HFFc6 (cell line): Measurements from ENCODE around the gene DMRTB1. TPM values are rescaled to one million over a fixed set of nuclear protein-coding genes. Genes with fewer than 3 reads are reported as not detected.

Experiments
- DNase-seq: peaks from one replicate; pipeline ENCODE4 v3.0.0-alpha.2; 2018
- H3K27ac Mint-ChIP-seq: 2 replicates; pipeline ENCODE4 v1.8.0; 2020; ENCODE audit warnings: mild to moderate bottlenecking, mixed read lengths
- H3K27me3 Mint-ChIP-seq: 2 replicates; pipeline ENCODE4 v1.8.0; 2021; ENCODE audit warnings: mild to moderate bottlenecking, moderate library complexity, mixed read lengths; ENCODE audit not compliant: insufficient read depth
- H3K36me3 Mint-ChIP-seq: 2 replicates; pipeline ENCODE4 v1.8.0; 2021; ENCODE audit warnings: low read depth, mixed read lengths
- H3K4me1 Mint-ChIP-seq: 2 replicates; pipeline ENCODE4 v1.8.0; 2020; ENCODE audit warnings: low read depth, mixed read lengths
- H3K4me3 Mint-ChIP-seq: 2 replicates; pipeline ENCODE4 v1.8.0; 2020; ENCODE audit warnings: mild to moderate bottlenecking, moderate library complexity, mixed read lengths
- H3K9me3 Mint-ChIP-seq: 2 replicates; pipeline ENCODE4 v1.8.0; 2020; ENCODE audit warnings: mild to moderate bottlenecking, mixed read lengths
- total RNA-seq, 6 experiments: library from RNA; stranded (reverse); fragmentation: NEBNext Ultra II Directional; extraction: Animal tissue kit (Norgen Biotek cat#: 25700); gene quantifications; 2 replicates in 1 of 6; 3 replicates in 5 of 6; pipeline ENCODE4 v1.2.3, GENCODE V29; 2021
- TF ChIP-seq, protein P1 (sequence below): fragments of 200-600 bp; sonication (generic); IDR thresholded peaks from 2 replicates; pipeline ENCODE4 v1.5.0; 2021; ENCODE audit warnings: antibody characterized with exemption, mild to moderate bottlenecking

The DMRTB1 gene
- total RNA-seq, 6 experiments from 2014 or later, result not detected

DNA sequence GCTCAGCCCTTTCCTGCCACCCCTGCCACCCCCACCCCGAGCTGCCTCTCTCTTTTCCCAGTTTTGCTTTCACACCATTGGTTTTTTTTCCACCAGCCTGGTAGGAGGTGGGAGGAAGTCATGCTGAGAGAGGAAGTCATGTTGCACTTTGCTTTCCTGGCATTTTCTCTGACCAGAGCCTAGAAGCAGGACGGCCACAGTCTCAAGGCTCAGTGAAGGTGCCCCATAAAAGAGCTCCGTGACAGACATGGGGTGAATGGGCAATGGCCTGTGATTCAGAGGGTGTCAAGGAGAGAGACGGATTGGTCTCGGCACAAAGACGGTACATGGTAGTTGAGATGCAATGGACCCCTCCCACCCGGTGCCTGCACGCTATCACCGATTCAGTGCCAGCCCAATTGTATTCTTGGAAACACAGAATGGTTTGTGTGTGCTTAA lies 42.1 kb upstream of the DMRTB1 start:
- H3K36me3 Mint-ChIP-seq, result no peaks in the 10 kb centered on the region
- DNase-seq, result no peak
- H3K9me3 Mint-ChIP-seq, result peaks cover 7% of the 10 kb centered on the region
- H3K4me3 Mint-ChIP-seq, result no peak overlapping the region
- peaks cover 22% of the 10 kb centered on the region for H3K4me1 Mint-ChIP-seq
- no peak overlapping the region for H3K27ac Mint-ChIP-seq
- TF ChIP-seq, protein P1, sequence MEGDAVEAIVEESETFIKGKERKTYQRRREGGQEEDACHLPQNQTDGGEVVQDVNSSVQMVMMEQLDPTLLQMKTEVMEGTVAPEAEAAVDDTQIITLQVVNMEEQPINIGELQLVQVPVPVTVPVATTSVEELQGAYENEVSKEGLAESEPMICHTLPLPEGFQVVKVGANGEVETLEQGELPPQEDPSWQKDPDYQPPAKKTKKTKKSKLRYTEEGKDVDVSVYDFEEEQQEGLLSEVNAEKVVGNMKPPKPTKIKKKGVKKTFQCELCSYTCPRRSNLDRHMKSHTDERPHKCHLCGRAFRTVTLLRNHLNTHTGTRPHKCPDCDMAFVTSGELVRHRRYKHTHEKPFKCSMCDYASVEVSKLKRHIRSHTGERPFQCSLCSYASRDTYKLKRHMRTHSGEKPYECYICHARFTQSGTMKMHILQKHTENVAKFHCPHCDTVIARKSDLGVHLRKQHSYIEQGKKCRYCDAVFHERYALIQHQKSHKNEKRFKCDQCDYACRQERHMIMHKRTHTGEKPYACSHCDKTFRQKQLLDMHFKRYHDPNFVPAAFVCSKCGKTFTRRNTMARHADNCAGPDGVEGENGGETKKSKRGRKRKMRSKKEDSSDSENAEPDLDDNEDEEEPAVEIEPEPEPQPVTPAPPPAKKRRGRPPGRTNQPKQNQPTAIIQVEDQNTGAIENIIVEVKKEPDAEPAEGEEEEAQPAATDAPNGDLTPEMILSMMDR, result no peak
- H3K27me3 Mint-ChIP-seq, result peaks cover 51% of the 10 kb centered on the region

- H3K27me3 Mint-ChIP-seq, result peaks cover 48% of the 10 kb centered on the region
- no peak overlapping the region for H3K4me3 Mint-ChIP-seq
- TF ChIP-seq, protein P1, result no peak
- no peak overlapping the region for H3K27ac Mint-ChIP-seq
- peaks cover 7% of the 10 kb centered on the region for H3K9me3 Mint-ChIP-seq
- H3K36me3 Mint-ChIP-seq, result no peaks in the 10 kb centered on the region
- no peak for DNase-seq
- peaks cover 3% of the 10 kb centered on the region for H3K4me1 Mint-ChIP-seq
Measured at GRCh38 chr1:53419034-53419433, 40.2 kb upstream of the DMRTB1 start.

DNA sequence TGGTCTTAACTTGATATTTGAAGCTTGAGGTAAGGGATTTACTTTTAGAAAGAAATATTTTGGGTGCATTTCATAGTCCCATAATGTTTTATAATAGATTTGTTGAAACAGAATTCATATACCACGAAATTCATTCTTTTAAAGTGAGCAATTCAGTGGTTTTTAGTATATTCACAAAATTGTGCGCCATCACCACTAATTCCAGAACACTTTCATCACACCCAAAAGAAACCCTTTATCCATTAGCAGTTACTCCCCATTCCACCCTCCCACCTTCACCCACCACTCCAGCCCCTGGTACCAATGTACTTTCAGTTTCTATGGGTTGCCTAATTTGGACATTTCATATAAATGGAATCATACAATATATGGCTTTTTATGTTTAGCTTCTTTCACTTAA lies 38.9 kb upstream of the DMRTB1 start:
- Mint-ChIP-seq H3K27ac (no peak overlapping the region), H3K27me3 (peaks cover 56% of the 10 kb centered on the region), H3K9me3 (peaks cover 7% of the 10 kb centered on the region), H3K4me1 (no peaks in the 10 kb centered on the region), H3K36me3 (no peaks in the 10 kb centered on the region), H3K4me3 (no peak overlapping the region)
- no peak for DNase-seq
- TF ChIP-seq, protein P1, result no peak

GRCh38 chr1:53421208-53421607 lies 38.0 kb upstream of the DMRTB1 start:
- Mint-ChIP-seq H3K27me3 (peaks cover 60% of the 10 kb centered on the region), H3K36me3 (no peaks in the 10 kb centered on the region), H3K4me1 (no peaks in the 10 kb centered on the region), H3K9me3 (peaks cover 7% of the 10 kb centered on the region), H3K27ac (no peak overlapping the region), H3K4me3 (no peak overlapping the region)
- DNase-seq, result no peak
- TF ChIP-seq, protein P1, result no peak

DNA sequence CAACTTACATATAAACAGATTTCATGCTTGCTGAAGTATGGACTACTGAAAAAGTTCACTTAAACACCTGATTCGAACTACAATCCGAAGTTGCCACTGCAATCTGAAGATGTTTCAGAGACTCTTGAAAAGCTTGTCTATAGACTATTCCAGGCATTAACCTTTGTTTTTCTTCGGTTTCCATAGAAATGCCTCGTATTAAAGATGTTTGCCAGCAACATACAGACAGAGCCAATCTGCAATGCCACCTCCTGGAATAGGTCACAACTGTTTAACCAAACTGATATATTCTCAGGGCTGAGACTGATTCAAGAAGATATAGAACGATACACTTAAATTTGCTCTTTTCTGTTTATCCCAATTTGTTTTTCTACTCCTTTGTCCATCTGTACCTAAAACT lies 28.9 kb upstream of the DMRTB1 start:
- peak; percentile 18 for DNase-seq
- TF ChIP-seq, protein P1, result no peak
- H3K9me3 Mint-ChIP-seq, result peaks cover 10% of the 10 kb centered on the region; the same call in 1 of the 2 replicates
- no peak overlapping the region for H3K4me3 Mint-ChIP-seq
- peaks cover 11% of the 10 kb centered on the region; the same call in 1 of the 2 replicates for H3K36me3 Mint-ChIP-seq
- no peak overlapping the region for H3K27ac Mint-ChIP-seq
- H3K27me3 Mint-ChIP-seq, result peaks cover 57% of the 10 kb centered on the region
- H3K4me1 Mint-ChIP-seq, result no peaks in the 10 kb centered on the region

DNA sequence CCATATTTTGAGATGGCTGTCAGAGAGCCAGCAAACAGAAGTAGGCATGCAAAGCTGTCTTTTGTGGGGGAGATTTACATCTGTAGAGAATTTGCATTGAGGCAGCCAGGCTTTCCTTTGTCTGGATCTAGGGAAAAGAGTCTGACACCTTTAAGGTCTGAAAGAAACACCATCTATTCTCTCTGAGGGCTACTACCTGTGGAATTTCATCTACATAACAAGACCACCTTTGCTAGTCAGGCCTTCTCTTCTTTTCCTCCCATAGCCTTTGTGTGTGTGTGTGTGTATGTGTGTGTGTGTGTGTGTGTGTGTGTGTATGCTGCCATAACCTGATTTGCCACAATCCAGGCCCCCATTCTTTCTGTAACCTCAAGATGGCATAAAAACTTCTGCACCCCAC lies 28.4 kb upstream of the DMRTB1 start:
- Mint-ChIP-seq H3K4me1 (no peaks in the 10 kb centered on the region), H3K4me3 (no peak overlapping the region), H3K9me3 (peaks cover 10% of the 10 kb centered on the region; the same call in 1 of the 2 replicates), H3K27ac (no peak overlapping the region), H3K36me3 (peaks cover 11% of the 10 kb centered on the region; the same call in 1 of the 2 replicates), H3K27me3 (peaks cover 57% of the 10 kb centered on the region)
- TF ChIP-seq, protein P1, result no peak
- DNase-seq, result no peak
